Sigmoid colon (tissue), 3 donors: Measurements from ENCODE around the gene SH3RF3.

ENCODE experiments used
- POLR2A ChIP-seq, 2 donors: fragments of 450-650 bp; IDR thresholded peaks; one replicate each; pipeline ENCODE4 v1.6.1; 2016; ENCODE audit warnings: antibody characterized with exemption in 2 of 2, mild to moderate bottlenecking in 2 of 2, moderate library complexity in 2 of 2
- TF ChIP-seq, protein P1 (sequence below), 4 experiments: fragments of 450-650 bp in 3 of 4; fragments of 200-600 bp in 1 of 4; IDR thresholded peaks; one replicate each; pipeline ENCODE4 v1.5.1; 2016 to 2019; ENCODE audit warnings: antibody characterized with exemption in 4 of 4, mild to moderate bottlenecking in 3 of 4, moderate library complexity in 2 of 4

- TF ChIP-seq, protein P1, sequence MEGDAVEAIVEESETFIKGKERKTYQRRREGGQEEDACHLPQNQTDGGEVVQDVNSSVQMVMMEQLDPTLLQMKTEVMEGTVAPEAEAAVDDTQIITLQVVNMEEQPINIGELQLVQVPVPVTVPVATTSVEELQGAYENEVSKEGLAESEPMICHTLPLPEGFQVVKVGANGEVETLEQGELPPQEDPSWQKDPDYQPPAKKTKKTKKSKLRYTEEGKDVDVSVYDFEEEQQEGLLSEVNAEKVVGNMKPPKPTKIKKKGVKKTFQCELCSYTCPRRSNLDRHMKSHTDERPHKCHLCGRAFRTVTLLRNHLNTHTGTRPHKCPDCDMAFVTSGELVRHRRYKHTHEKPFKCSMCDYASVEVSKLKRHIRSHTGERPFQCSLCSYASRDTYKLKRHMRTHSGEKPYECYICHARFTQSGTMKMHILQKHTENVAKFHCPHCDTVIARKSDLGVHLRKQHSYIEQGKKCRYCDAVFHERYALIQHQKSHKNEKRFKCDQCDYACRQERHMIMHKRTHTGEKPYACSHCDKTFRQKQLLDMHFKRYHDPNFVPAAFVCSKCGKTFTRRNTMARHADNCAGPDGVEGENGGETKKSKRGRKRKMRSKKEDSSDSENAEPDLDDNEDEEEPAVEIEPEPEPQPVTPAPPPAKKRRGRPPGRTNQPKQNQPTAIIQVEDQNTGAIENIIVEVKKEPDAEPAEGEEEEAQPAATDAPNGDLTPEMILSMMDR (IDR thresholded peaks at IDR 0.05): no peak
- TF ChIP-seq POLR2A (IDR thresholded peaks at IDR 0.05): no peak
These were observed 307.7 kb downstream of the SH3RF3 start for GRCh38 chr2:109436610-109437225.
